Glutamatergic neuron (in vitro differentiated cells): ENCODE data around the gene CCDC93. TPM values are rescaled to one million over a fixed set of nuclear protein-coding genes. Genes with fewer than 3 reads are reported as not detected.

Source experiments
- DNase-seq: peaks from one replicate; pipeline ENCODE4 v3.0.0; 2022
- H3K27ac Mint-ChIP-seq: one replicate; pipeline ENCODE4 v1.8.0; 2020; ENCODE audit warnings: mild to moderate bottlenecking, mixed read lengths, inconsistent platforms; ENCODE audit not compliant: unreplicated experiment
- H3K27me3 Mint-ChIP-seq: one replicate; pipeline ENCODE4 v1.8.0; 2020; ENCODE audit warnings: mild to moderate bottlenecking, moderate library complexity, mixed read lengths, inconsistent platforms; ENCODE audit not compliant: unreplicated experiment
- H3K36me3 Mint-ChIP-seq: one replicate; pipeline ENCODE4 v1.8.0; 2020; ENCODE audit warnings: mild to moderate bottlenecking, mixed read lengths, inconsistent platforms; ENCODE audit not compliant: unreplicated experiment
- H3K4me1 Mint-ChIP-seq: one replicate; pipeline ENCODE4 v1.8.0; 2020; ENCODE audit warnings: mild to moderate bottlenecking, low read depth, mixed read lengths, inconsistent platforms; ENCODE audit not compliant: unreplicated experiment
- H3K4me3 Mint-ChIP-seq: one replicate; pipeline ENCODE4 v1.8.0; 2020; ENCODE audit warnings: mild to moderate bottlenecking, mixed read lengths, inconsistent platforms; ENCODE audit not compliant: unreplicated experiment
- H3K9me3 Mint-ChIP-seq: one replicate; pipeline ENCODE4 v1.8.0; 2020; ENCODE audit warnings: mild to moderate bottlenecking, moderate library complexity, mixed read lengths, inconsistent platforms; ENCODE audit not compliant: unreplicated experiment
- CTCF ChIP-seq: fragments of 200-600 bp; sonication (generic); IDR thresholded peaks from one replicate; pipeline ENCODE4 v1.5.0; 2021; ENCODE audit not compliant: partially characterized antibody, unreplicated experiment
- total RNA-seq: library from RNA; stranded (reverse); fragmentation: NEBNext Ultra II Directional; extraction: Animal tissue kit (Norgen Biotek cat#: 25700); gene quantifications from one replicate; pipeline ENCODE4 v1.2.1, GENCODE V29; 2021; ENCODE audit not compliant: unreplicated experiment

The CCDC93 gene
- total RNA-seq, 1 donor from 2014 or later: 32.6 TPM

GRCh38 chr2:117943013-117943672 is 70.7 kb downstream of the CCDC93 start:
- H3K9me3 Mint-ChIP-seq: peaks cover 8% of the 10 kb centered on the region
- H3K4me1 Mint-ChIP-seq: peaks cover 24% of the 10 kb centered on the region
- peaks cover 12% of the 10 kb centered on the region for H3K36me3 Mint-ChIP-seq
- no peak for TF ChIP-seq CTCF
- no peak overlapping the region for H3K27ac Mint-ChIP-seq
- H3K27me3 Mint-ChIP-seq: peaks cover 1% of the 10 kb centered on the region
- no peak for DNase-seq
- H3K4me3 Mint-ChIP-seq: no peak overlapping the region

- Mint-ChIP-seq H3K4me3 (no peak overlapping the region), H3K27me3 (peaks cover 1% of the 10 kb centered on the region), H3K27ac (peak overlapping the region; percentile 26), H3K36me3 (peaks cover 12% of the 10 kb centered on the region), H3K4me1 (peaks cover 20% of the 10 kb centered on the region), H3K9me3 (peaks cover 8% of the 10 kb centered on the region)
- TF ChIP-seq CTCF: no peak
- no peak for DNase-seq
These were observed 71.3 kb downstream of the CCDC93 start for GRCh38 chr2:117942551-117942950.

GRCh38 chr2:117941693-117942092 is 72.2 kb downstream of the CCDC93 start:
- peaks cover 1% of the 10 kb centered on the region for H3K27me3 Mint-ChIP-seq
- H3K4me1 Mint-ChIP-seq: peaks cover 20% of the 10 kb centered on the region
- peak overlapping the region; percentile 88 for H3K27ac Mint-ChIP-seq
- TF ChIP-seq CTCF: no peak
- DNase-seq: peak; percentile 28
- H3K4me3 Mint-ChIP-seq: no peak overlapping the region
- peaks cover 8% of the 10 kb centered on the region for H3K9me3 Mint-ChIP-seq
- peaks cover 12% of the 10 kb centered on the region for H3K36me3 Mint-ChIP-seq

DNA sequence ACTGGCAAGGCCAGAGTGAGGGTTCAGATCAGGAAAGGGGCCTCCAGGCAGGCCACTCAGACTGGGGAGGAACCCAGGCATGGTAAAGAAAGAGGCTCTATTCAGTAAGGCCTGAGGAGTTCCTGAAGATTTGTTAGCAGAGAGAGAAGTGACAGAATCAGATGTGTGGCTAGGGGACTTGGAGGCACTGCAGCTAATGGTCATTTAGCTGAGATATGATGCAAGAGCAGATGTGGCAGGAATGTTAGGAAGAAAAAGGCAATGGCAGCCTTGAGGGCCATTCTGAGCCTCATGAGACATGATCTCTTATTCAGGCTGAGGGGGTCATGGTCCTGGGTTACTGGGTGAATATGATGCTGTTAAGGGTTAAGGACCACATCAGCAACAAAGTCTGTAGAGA is 73.4 kb downstream of the CCDC93 start:
- Mint-ChIP-seq H3K36me3 (peaks cover 12% of the 10 kb centered on the region), H3K27ac (no peak overlapping the region), H3K9me3 (peaks cover 8% of the 10 kb centered on the region), H3K4me3 (no peak overlapping the region), H3K27me3 (no peaks in the 10 kb centered on the region), H3K4me1 (peaks cover 25% of the 10 kb centered on the region)
- no peak for DNase-seq
- no peak for TF ChIP-seq CTCF

GRCh38 chr2:117938611-117939010 is 75.3 kb downstream of the CCDC93 start:
- no peaks in the 10 kb centered on the region for H3K27me3 Mint-ChIP-seq
- peaks cover 27% of the 10 kb centered on the region for H3K4me1 Mint-ChIP-seq
- TF ChIP-seq CTCF: no peak
- no peak for DNase-seq
- peaks cover 8% of the 10 kb centered on the region for H3K9me3 Mint-ChIP-seq
- peaks cover 12% of the 10 kb centered on the region for H3K36me3 Mint-ChIP-seq
- H3K27ac Mint-ChIP-seq: no peak overlapping the region
- no peak overlapping the region for H3K4me3 Mint-ChIP-seq
